Karpas-422 (cell line): ENCODE results near the gene TOP1. TPM values are rescaled to one million over a fixed set of nuclear protein-coding genes. Genes with fewer than 3 reads are reported as not detected.
"Not testable (repeated sequence)": the region's sequence is repeated elsewhere in the genome, so short reads cannot be mapped to it uniquely, and the experiment has no call there.

Source experiments
- DNase-seq: peaks from one replicate; pipeline ENCODE4 v3.0.0-alpha.2; 2015
- H2AFZ ChIP-seq: fragments of 200-600 bp; sonication (generic); 2 replicates; pipeline ENCODE4 v1.6.1; 2014; ENCODE audit warnings: antibody characterized with exemption, low read length, mixed read lengths
- H3K27ac ChIP-seq: fragments of 200-600 bp; sonication (generic); 2 replicates; pipeline ENCODE4 v1.5.1; 2014; ENCODE audit warnings: mild to moderate bottlenecking, low read length, moderate library complexity
- H3K27me3 ChIP-seq: fragments of 200-600 bp; sonication (generic); 2 replicates; pipeline ENCODE4 v1.6.1; 2014; ENCODE audit warnings: low read length, mixed read lengths
- H3K36me3 ChIP-seq: fragments of 200-600 bp; sonication (generic); 2 replicates; pipeline ENCODE4 v1.6.1; 2014; ENCODE audit warnings: low read length, mixed read lengths; ENCODE audit not compliant: insufficient read depth
- H3K4me1 ChIP-seq: fragments of 200-600 bp; sonication (generic); 2 replicates; pipeline ENCODE4 v1.6.1; 2014; ENCODE audit warnings: mild to moderate bottlenecking, low read length, mixed read lengths
- H3K4me2 ChIP-seq: fragments of 200-600 bp; sonication (generic); 2 replicates; pipeline ENCODE4 v1.6.1; 2014; ENCODE audit warnings: low read length, low read depth, mild to moderate bottlenecking; ENCODE audit not compliant: poor library complexity, severe bottlenecking
- H3K4me3 ChIP-seq: fragments of 200-600 bp; sonication (generic); 2 replicates; pipeline ENCODE4 v1.5.1; 2014; ENCODE audit warnings: mild to moderate bottlenecking, antibody characterized with exemption, low read length, mixed read lengths
- H3K79me2 ChIP-seq: fragments of 200-600 bp; sonication (generic); 2 replicates; pipeline ENCODE4 v1.6.1; 2014; ENCODE audit warnings: mild to moderate bottlenecking, low read length, mixed read lengths
- H3K9ac ChIP-seq: fragments of 200-600 bp; sonication (generic); 2 replicates; pipeline ENCODE4 v1.6.0; 2014; ENCODE audit warnings: low read length
- H3K9me2 ChIP-seq: fragments of 200-600 bp; sonication (generic), shearing (Covaris generic); replicated peaks from 2 replicates; pipeline ENCODE4 v1.6.0; 2014; ENCODE audit warnings: mild to moderate bottlenecking, low read length, moderate library complexity; ENCODE audit not compliant: insufficient read depth
- H3K9me3 ChIP-seq: fragments of 300-700, 200-600 bp; sonication (generic); 2 replicates; pipeline ENCODE4 v1.6.1; 2014; ENCODE audit warnings: low read length, mixed read lengths
- H4K20me1 ChIP-seq: fragments of 200-600 bp; sonication (generic); 2 replicates; pipeline ENCODE4 v1.6.1; 2014; ENCODE audit warnings: mild to moderate bottlenecking, antibody characterized with exemption, low read length, low read depth; ENCODE audit not compliant: insufficient read depth
- total RNA-seq: library from RNA; depleted of rRNA; stranded (reverse); fragments of >200 nt; shearing (Covaris generic); gene quantifications from 2 replicates; pipeline ENCODE4 v1.2.3, GENCODE V29; 2014; ENCODE audit warnings: low replicate concordance

TOP1 gene
- total RNA-seq, 1 experiment from 2014 or later: 101 TPM

DNA sequence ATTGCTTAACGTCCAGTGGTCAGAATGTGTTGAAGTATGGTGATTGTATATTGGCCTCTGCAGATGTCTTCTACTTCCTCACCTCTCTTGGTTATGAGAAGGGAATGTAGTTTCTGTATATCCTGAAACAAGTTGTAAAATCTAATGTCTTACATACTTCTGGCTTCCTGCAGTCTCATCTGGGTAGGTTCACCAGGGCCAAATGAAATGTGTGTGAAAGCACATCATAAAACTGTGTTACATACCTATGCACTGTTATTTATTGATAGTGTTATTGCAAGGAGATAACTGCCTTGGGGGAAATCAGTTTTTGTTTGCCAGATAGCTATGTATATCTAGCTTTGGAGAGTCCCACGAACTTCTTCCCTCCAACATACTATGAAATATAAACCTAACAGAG lies 73.0 kb downstream of the TOP1 start:
- H3K27ac ChIP-seq: no peak overlapping the region
- H2AFZ ChIP-seq: no peak overlapping the region
- H3K36me3 ChIP-seq: peaks cover 91% of the 10 kb centered on the region
- H3K4me2 ChIP-seq: no peak overlapping the region
- H3K4me3 ChIP-seq: no peak overlapping the region
- DNase-seq: no peak
- peaks cover 6% of the 10 kb centered on the region; the same call in 1 of the 2 replicates for H3K4me1 ChIP-seq
- H3K9me2 ChIP-seq: no peaks in the 10 kb centered on the region
- peaks cover 36% of the 10 kb centered on the region for H3K79me2 ChIP-seq
- no peaks in the 10 kb centered on the region for H3K27me3 ChIP-seq
- H4K20me1 ChIP-seq: no peaks in the 10 kb centered on the region
- H3K9me3 ChIP-seq: no peaks in the 10 kb centered on the region
- no peak overlapping the region for H3K9ac ChIP-seq

DNA sequence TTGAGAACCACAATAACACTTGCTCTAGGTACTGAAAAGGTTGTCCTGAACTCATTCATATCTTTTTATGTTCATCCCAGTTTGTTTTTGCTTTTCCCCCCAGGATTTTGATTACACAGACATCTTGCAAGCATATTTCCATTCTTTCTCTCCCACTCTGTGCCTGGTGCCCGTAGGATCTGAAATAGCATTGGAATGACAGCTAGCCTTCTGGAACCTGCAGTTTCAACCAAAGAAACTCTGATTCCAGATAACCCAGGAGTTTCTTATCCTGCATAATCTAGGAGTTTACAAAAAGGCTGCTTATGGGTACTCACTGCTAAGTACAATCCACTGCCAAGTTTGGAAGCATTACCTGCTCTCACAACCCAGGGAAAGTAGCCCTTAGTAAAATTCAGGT lies 79.9 kb downstream of the TOP1 start:
- peaks cover 41% of the 10 kb centered on the region for H3K79me2 ChIP-seq
- no peaks in the 10 kb centered on the region for H3K27me3 ChIP-seq
- H4K20me1 ChIP-seq: 0 out of 2 replicates have a peak, but pooled peaks cover 4% of the 10 kb centered on the region
- peaks cover 92% of the 10 kb centered on the region for H3K36me3 ChIP-seq
- no peak overlapping the region for H3K4me3 ChIP-seq
- H3K27ac ChIP-seq: no peak overlapping the region
- H3K9me2 ChIP-seq: no peaks in the 10 kb centered on the region
- no peaks in the 10 kb centered on the region for H3K9me3 ChIP-seq
- H2AFZ ChIP-seq: no peak overlapping the region
- H3K9ac ChIP-seq: no peak overlapping the region
- no peak for DNase-seq
- H3K4me2 ChIP-seq: no peak overlapping the region
- H3K4me1 ChIP-seq: no peaks in the 10 kb centered on the region

DNA sequence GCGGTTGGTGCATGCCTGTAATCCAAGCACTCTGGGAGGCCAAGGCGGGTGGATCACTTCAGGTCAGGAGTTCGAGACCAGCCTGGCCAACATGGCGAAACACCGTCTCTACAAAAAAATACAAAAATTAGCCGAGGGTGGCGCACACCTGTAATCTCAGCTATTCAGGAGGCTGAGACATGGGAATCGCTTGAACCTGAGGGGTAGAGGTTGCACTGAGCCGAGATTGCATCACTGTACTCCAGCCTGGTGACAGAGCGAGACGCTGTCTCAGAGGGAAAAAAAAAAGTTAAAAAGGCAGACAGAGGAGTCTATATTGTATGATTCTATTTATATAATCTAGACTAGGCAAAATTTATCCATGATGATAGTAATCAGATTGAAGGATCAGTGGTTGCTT lies 81.4 kb downstream of the TOP1 start:
- no peak for DNase-seq
- Histone ChIP-seq H3K36me3 (peaks cover 90% of the 10 kb centered on the region), H3K4me3 (no peak overlapping the region), H3K79me2 (peaks cover 29% of the 10 kb centered on the region), H3K4me2 (no peak overlapping the region), H3K27me3 (no peaks in the 10 kb centered on the region), H3K9me2 (no peaks in the 10 kb centered on the region), H3K27ac (no peak overlapping the region), H4K20me1 (0 out of 2 replicates have a peak, but pooled peaks cover 4% of the 10 kb centered on the region), H3K9ac (no peak overlapping the region), H2AFZ (no peak overlapping the region), H3K4me1 (no peaks in the 10 kb centered on the region), H3K9me3 (no peaks in the 10 kb centered on the region)

DNA sequence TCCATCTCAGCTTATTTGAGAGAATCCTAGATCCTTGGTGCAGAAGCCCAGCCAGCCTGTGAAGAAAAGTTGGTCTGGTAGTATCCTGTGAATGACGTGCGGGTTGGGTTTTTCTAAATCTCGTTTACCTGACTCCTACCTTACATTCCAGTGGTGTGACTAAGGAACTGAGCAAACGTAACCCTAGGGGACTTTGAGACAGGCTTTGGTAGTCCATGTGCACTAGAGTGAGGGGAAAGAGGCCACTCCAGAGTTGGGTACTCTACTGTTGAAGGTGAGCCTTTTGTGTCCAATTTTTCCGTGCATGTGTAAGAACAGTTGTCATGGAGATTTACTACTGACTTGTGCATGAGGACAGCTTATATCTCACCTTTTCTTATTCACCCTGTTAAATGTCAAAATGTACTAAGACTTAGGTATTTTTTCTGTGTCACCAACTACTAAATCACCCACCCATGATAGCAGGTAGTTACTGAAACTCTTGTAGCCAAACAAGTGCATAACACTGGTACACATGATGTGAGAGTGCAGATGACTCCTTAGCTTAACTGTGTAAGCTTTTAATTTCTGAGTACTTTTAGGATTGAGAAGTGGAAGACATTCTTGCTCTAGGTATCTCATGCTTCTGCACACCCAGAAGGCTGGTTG lies 82.4 kb downstream of the TOP1 start:
- Histone ChIP-seq H4K20me1 (0 out of 2 replicates have a peak, but pooled peaks cover 4% of the 10 kb centered on the region), H3K27me3 (no peaks in the 10 kb centered on the region), H3K9me3 (no peaks in the 10 kb centered on the region), H3K4me3 (no peak overlapping the region), H3K4me1 (no peaks in the 10 kb centered on the region), H3K79me2 (peaks cover 26% of the 10 kb centered on the region), H3K9me2 (no peaks in the 10 kb centered on the region), H3K4me2 (no peak overlapping the region), H2AFZ (no peak overlapping the region), H3K36me3 (peaks cover 92% of the 10 kb centered on the region), H3K9ac (no peak overlapping the region), H3K27ac (no peak overlapping the region)
- DNase-seq: no peak

DNA sequence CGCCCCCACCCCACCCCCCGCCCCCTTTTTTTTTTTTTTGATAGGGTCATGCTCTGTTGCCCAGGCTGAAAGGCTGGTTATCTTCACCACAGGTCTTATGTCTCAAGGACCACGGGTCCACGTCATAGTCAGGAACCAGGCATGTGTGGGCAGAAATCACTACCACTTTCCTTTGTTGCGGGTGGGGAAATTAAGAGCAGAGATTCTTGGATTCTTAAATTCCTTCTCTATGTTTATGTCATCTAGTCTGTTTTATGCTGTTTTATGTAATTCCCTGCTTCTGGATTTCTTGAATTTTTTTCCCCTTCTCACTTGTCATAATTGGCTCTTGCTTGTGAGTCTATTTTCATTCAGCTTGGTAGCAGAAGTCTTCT lies 82.9 kb downstream of the TOP1 start:
- H2AFZ ChIP-seq: no peak overlapping the region
- no peak overlapping the region for H3K9ac ChIP-seq
- H3K36me3 ChIP-seq: peaks cover 92% of the 10 kb centered on the region
- no peak overlapping the region for H3K4me3 ChIP-seq
- H4K20me1 ChIP-seq: 0 out of 2 replicates have a peak, but pooled peaks cover 4% of the 10 kb centered on the region
- H3K27me3 ChIP-seq: no peaks in the 10 kb centered on the region
- H3K9me3 ChIP-seq: no peaks in the 10 kb centered on the region
- DNase-seq: no peak
- H3K79me2 ChIP-seq: peaks cover 23% of the 10 kb centered on the region
- H3K27ac ChIP-seq: no peak overlapping the region
- H3K4me2 ChIP-seq: no peak overlapping the region
- no peaks in the 10 kb centered on the region for H3K4me1 ChIP-seq
- no peaks in the 10 kb centered on the region for H3K9me2 ChIP-seq

DNA sequence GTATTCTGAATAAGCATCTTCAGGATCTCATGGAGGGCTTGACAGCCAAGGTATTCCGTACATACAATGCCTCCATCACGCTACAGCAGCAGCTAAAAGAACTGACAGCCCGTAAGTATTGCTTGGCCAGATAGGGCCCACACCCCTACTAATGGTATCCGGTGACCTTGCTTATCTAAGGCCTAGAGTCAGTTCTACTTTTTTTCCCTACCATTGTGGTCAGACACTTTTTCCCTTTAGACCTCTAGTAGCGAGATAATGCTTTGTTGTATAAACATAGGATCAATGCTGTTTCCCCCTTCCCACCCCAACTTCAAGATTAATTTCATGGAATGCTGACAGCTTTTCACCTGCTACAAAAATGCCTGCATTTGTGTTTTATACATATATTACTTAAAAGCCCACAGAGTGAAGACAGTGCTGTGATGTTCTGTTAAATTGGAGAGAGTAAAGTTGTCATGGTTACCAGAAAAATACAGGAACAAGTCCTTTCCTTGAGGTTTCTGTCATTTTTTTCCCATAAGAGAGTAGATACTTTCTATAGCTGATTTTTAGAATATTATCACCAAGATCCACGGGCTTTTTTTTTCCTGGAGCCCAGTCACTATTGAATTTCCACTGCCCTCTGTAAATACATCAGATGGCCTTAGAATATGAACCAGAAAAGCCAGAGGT lies 87.8 kb downstream of the TOP1 start:
- H3K27me3 ChIP-seq: no peaks in the 10 kb centered on the region
- H3K79me2 ChIP-seq: no peaks in the 10 kb centered on the region; the same call in 1 of the 2 replicates
- peaks cover 16% of the 10 kb centered on the region for H3K4me1 ChIP-seq
- no peaks in the 10 kb centered on the region for H3K9me3 ChIP-seq
- 0 out of 2 replicates have a peak, but pooled peaks cover 12% of the 10 kb centered on the region for H4K20me1 ChIP-seq
- H3K9ac ChIP-seq: no peak overlapping the region
- peaks cover 87% of the 10 kb centered on the region for H3K36me3 ChIP-seq
- H3K4me3 ChIP-seq: no peak overlapping the region
- H3K9me2 ChIP-seq: no peaks in the 10 kb centered on the region
- no peak overlapping the region for H3K27ac ChIP-seq
- H2AFZ ChIP-seq: no peak overlapping the region
- no peak overlapping the region for H3K4me2 ChIP-seq
- DNase-seq: no peak

DNA sequence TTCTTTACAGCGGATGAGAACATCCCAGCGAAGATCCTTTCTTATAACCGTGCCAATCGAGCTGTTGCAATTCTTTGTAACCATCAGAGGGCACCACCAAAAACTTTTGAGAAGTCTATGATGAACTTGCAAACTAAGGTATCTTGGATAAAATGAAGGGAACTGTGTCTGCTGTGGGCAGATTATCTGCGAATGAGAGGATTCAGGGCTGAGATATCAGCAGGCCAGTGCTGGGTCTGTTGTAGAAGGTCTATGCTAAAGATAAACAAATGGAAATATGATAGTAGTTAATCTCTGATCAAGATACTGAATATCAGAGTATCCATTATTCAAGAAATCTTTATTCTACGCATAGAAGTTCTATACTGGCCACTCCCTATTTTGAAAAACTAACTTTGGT lies 89.5 kb downstream of the TOP1 start:
- H3K4me2 ChIP-seq, H3K9me2 ChIP-seq, H3K27me3 ChIP-seq, H2AFZ ChIP-seq, DNase-seq, H3K9me3 ChIP-seq, H4K20me1 ChIP-seq, H3K79me2 ChIP-seq, H3K9ac ChIP-seq, H3K4me3 ChIP-seq: not testable (repeated sequence)
- Histone ChIP-seq H3K4me1 (peaks cover 33% of the 10 kb centered on the region), H3K27ac (peak overlapping the region; percentile 33; the same call in 1 of the 2 replicates), H3K36me3 (peaks cover 88% of the 10 kb centered on the region)

DNA sequence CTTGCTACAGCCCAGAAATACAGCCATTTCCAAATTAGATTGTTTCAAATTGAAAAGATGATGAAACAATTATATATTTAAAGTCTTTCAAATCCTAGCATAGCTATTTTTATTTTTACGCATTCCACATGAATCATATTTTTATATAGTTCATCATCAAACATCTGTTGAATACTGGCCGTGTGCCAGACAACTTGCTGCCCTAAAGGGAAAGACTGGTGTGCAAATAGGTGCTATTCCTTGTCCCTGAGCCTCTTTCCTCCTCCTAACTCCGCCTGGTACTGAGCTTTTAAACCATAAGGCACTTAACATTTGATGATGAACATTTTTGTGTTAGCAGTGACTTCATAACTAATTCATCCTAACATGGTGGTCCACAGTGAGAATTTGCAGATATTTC lies 90.0 kb downstream of the TOP1 start:
- H2AFZ ChIP-seq: no peak overlapping the region
- H3K79me2 ChIP-seq: no peaks in the 10 kb centered on the region; the same call in 1 of the 2 replicates
- peaks cover 91% of the 10 kb centered on the region for H3K36me3 ChIP-seq
- H3K27me3 ChIP-seq: no peaks in the 10 kb centered on the region
- no peak overlapping the region for H3K4me2 ChIP-seq
- no peak overlapping the region for H3K4me3 ChIP-seq
- H3K27ac ChIP-seq: peak overlapping the region; percentile 33; the same call in 1 of the 2 replicates
- no peak overlapping the region for H3K9ac ChIP-seq
- no peaks in the 10 kb centered on the region for H3K9me3 ChIP-seq
- no peaks in the 10 kb centered on the region for H3K9me2 ChIP-seq
- 0 out of 2 replicates have a peak, but pooled peaks cover 8% of the 10 kb centered on the region for H4K20me1 ChIP-seq
- no peak for DNase-seq
- H3K4me1 ChIP-seq: peaks cover 34% of the 10 kb centered on the region
